GM18868 (cell line): Measurements from ENCODE around the gene ITGB8.

ENCODE experiments used
- ATAC-seq: cut with Tn5 transposase; IDR thresholded peaks from one replicate; pipeline ENCODE4 v1.9.1; 2021; ENCODE audit warnings: mild to moderate bottlenecking, moderate library complexity; ENCODE audit not compliant: unreplicated experiment

The ITGB8 gene

DNA sequence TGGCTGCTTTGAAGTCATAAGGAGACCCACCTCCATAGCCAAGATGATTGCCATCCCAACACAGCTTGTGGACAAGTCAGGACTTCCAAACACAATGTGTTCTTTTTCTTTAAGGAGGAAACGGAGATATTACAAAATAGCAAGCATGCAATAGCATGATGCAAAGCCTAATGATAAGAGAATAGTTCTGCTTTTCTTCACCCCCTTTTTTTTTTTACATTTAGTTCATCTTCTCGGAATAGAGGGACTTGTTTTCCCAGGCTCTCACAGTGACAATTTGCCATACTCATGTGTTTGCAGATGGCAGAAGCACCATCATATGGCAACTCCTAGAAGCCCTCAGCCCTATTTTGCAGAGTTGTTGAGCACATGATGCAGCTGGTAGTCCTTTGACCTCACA is 119.8 kb downstream of the ITGB8 start:
- ATAC-seq = no peak

GRCh38 chr7:20454202-20454601 is 123.5 kb downstream of the ITGB8 start:
- ATAC-seq = no peak

GRCh38 chr7:20456701-20457100 is 126.0 kb downstream of the ITGB8 start:
- ATAC-seq = no peak

GRCh38 chr7:20458521-20458920 is 127.8 kb downstream of the ITGB8 start:
- ATAC-seq = no peak

DNA sequence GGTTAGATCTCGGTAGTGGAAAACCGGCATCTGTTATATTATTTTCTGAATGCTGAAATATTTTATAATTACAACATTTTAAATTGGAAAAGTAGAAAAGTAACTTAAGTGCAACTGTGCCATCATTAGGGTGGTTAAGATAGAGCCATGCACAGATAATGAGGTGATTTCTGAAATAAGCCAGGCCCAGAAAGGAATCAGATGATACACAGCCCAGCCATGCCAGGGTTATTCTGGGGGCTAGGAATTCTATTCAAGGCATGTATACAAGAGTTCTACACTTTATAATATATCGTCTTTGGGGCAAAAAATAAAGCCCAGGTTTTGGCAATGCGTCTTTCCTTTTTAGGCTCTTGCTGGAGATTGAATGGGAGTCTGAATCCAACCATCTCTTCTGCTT is 128.7 kb downstream of the ITGB8 start:
- ATAC-seq = no peak

GRCh38 chr7:20464891-20465290 is 134.2 kb downstream of the ITGB8 start:
- ATAC-seq = no peak
